HepG2 (cell line): ENCODE results near the gene PDLIM5. TPM values are rescaled to one million over a fixed set of nuclear protein-coding genes. Genes with fewer than 3 reads are reported as not detected.

Experiments
- ARID5B ChIP-seq: IDR thresholded peaks from 2 replicates; pipeline ENCODE4 v1.4.0; 2020; ENCODE audit warnings: mild to moderate bottlenecking, missing genetic modification reagents
- ATF3 ChIP-seq: sonication (generic); formaldehyde crosslinking; IDR thresholded peaks from 2 replicates; pipeline ENCODE4 v1.4.0; 2020; ENCODE audit warnings: missing genetic modification reagents
- IKZF1 ChIP-seq: fragments of 450-650 bp; IDR thresholded peaks from 2 replicates; pipeline ENCODE4 v1.7.1; 2016
- PAXIP1 ChIP-seq: sonication (generic); formaldehyde crosslinking; conservative IDR thresholded peaks from 2 replicates; pipeline ENCODE4 v1.4.0; 2020; ENCODE audit warnings: mild to moderate bottlenecking, missing genetic modification reagents, moderate library complexity
- PHF5A ChIP-seq: IDR thresholded peaks from one replicate; pipeline ENCODE4 v1.6.1; 2018; ENCODE audit warnings: low read depth, missing genetic modification reagents; ENCODE audit not compliant: unreplicated experiment
- SAP130 ChIP-seq: IDR thresholded peaks from 2 replicates; pipeline ENCODE4 v1.6.1; 2016; ENCODE audit warnings: low read depth
- TBX2 ChIP-seq: sonication (generic); formaldehyde crosslinking; IDR thresholded peaks from 2 replicates; pipeline ENCODE4 v1.5.0; 2020; ENCODE audit warnings: missing genetic modification reagents, mild to moderate bottlenecking, borderline replicate concordance
- TGIF2 ChIP-seq: IDR thresholded peaks from 2 replicates; pipeline ENCODE4 v1.6.1; 2016; ENCODE audit warnings: control low read depth, missing compliant biosample characterization
- TRIM22 ChIP-seq: fragments of 450-650 bp; IDR thresholded peaks from 2 replicates; pipeline ENCODE4 v1.6.1; 2017
- ZNF318 ChIP-seq: sonication (generic); formaldehyde crosslinking; IDR thresholded peaks from 2 replicates; pipeline ENCODE4 v1.4.0; 2020; ENCODE audit warnings: mild to moderate bottlenecking, missing genetic modification reagents
- ZNF496 ChIP-seq: sonication (generic); formaldehyde crosslinking; IDR thresholded peaks from 2 replicates; pipeline ENCODE4 v1.8.1; 2023; ENCODE audit warnings: mild to moderate bottlenecking, moderate library complexity, missing genetic modification reagents; ENCODE audit not compliant: insufficient replicate concordance
- ZNF605 ChIP-seq: sonication (generic); formaldehyde crosslinking; IDR thresholded peaks from 2 replicates; pipeline ENCODE4 v1.8.0; 2022; ENCODE audit warnings: mild to moderate bottlenecking, missing genetic modification reagents
- polyA plus RNA-seq, 8 experiments: library from polyadenylated mRNA; depleted of rRNA in 3 of 8; stranded (reverse) in 7 of 8; unstranded in 1 of 8; fragments of >200 nt; fragmentation: Illumina TruSeq in 4 of 8; extraction: Trizol in 4 of 8; gene quantifications; 2 replicates each; pipeline versions ENCODE4 v1.2.1 to v1.2.3, GENCODE V29; 2011 to 2016; ENCODE audit warnings: low read depth in 4 of 8, missing spikeins in 1 of 8, mixed read lengths in 1 of 8; ENCODE audit not compliant: insufficient read depth in 1 of 8
- total RNA-seq, 5 experiments: library from RNA; depleted of rRNA; stranded (reverse); fragments of >200 nt; fragmentation: Illumina TruSeq; extraction: Trizol; gene quantifications; 2 replicates each; pipeline ENCODE4 v1.2.3, GENCODE V29; 2016; ENCODE audit warnings: low read depth in 1 of 5

Gene PDLIM5
- total and polyA plus RNA-seq, 2 of the 13 experiments (the other 11 are each of a cell fraction or from before 2014, with no cell fraction given): 52.8 to 119 TPM

- no peak for TF ChIP-seq ZNF318
- TF ChIP-seq IKZF1: no peak
- peak; percentile 69; the same call in 1 of the 2 replicates for TF ChIP-seq TBX2
- no peak for TF ChIP-seq TGIF2 (CRISPR knock-in tag)
- peak; percentile 61 for TF ChIP-seq PHF5A
- no peak for TF ChIP-seq ZNF605 (CRISPR knock-in tag)
- TF ChIP-seq ARID5B (CRISPR knock-in tag): peak; percentile 98
- no peak for TF ChIP-seq TRIM22
- TF ChIP-seq SAP130 (CRISPR knock-in tag): peak; percentile 80
- TF ChIP-seq PAXIP1 (CRISPR knock-in tag): peak; percentile 97
- no peak for TF ChIP-seq ATF3 (CRISPR knock-in tag)
- no peak for TF ChIP-seq ZNF496
Measured at GRCh38 chr4:94564252-94564651, 112.5 kb downstream of the PDLIM5 start (continued).
